DOHH2 (cell line): ENCODE measurements around the gene FGA.

Experiments
- H3F3A ChIP-seq: fragments of 200-600 bp; sonication (generic), shearing (Covaris generic); 2 replicates; pipeline ENCODE4 v1.6.0; 2016; ENCODE audit warnings: antibody characterized with exemption, mild to moderate bottlenecking; ENCODE audit not compliant: control insufficient read depth, insufficient read depth
- H3K27ac ChIP-seq: fragments of 200-600 bp; sonication (generic); 2 replicates; pipeline ENCODE4 v1.5.1; 2014; ENCODE audit warnings: low read depth, mild to moderate bottlenecking, low read length, moderate library complexity
- H3K27me3 ChIP-seq: fragments of 200-600 bp; sonication (generic); 2 replicates; pipeline ENCODE4 v1.6.1; 2014; ENCODE audit warnings: mild to moderate bottlenecking, low read length, mixed read lengths; ENCODE audit not compliant: control insufficient read depth
- H3K36me3 ChIP-seq: fragments of 200-600 bp; sonication (generic); 2 replicates; pipeline ENCODE4 v1.6.1; 2014; ENCODE audit warnings: mild to moderate bottlenecking, low read length, moderate library complexity, mixed read lengths; ENCODE audit not compliant: control insufficient read depth
- H3K4me1 ChIP-seq: fragments of 200-600 bp; sonication (generic); 2 replicates; pipeline ENCODE4 v1.6.1; 2014; ENCODE audit warnings: mild to moderate bottlenecking, low read length, mixed read lengths; ENCODE audit not compliant: control insufficient read depth
- H3K4me2 ChIP-seq: fragments of 200-600 bp; sonication (generic); 2 replicates; pipeline ENCODE4 v1.6.0; 2014; ENCODE audit warnings: mild to moderate bottlenecking, low read length, moderate library complexity
- H3K4me3 ChIP-seq: fragments of 200-600 bp; sonication (generic); 2 replicates; pipeline ENCODE4 v1.5.1; 2014; ENCODE audit warnings: mild to moderate bottlenecking, low read length, mixed read lengths
- H3K79me2 ChIP-seq: fragments of 200-600 bp; sonication (generic); 2 replicates; pipeline ENCODE4 v1.6.1; 2014; ENCODE audit warnings: mild to moderate bottlenecking, low read length, mixed read lengths; ENCODE audit not compliant: control insufficient read depth
- H3K9me2 ChIP-seq: fragments of 200-600 bp; sonication (generic); replicated peaks from 2 replicates; pipeline ENCODE4 v1.6.1; 2014; ENCODE audit warnings: mild to moderate bottlenecking, low read length, mixed read lengths; ENCODE audit not compliant: control insufficient read depth
- H3K9me3 ChIP-seq: fragments of 200-600 bp; sonication (generic); 2 replicates; pipeline ENCODE4 v1.6.1; 2014; ENCODE audit warnings: antibody characterized with exemption, low read length, mixed read lengths; ENCODE audit not compliant: control insufficient read depth, insufficient read depth
- H4K20me1 ChIP-seq: fragments of 200-600 bp; sonication (generic); 2 replicates; pipeline ENCODE4 v1.6.0; 2014; ENCODE audit warnings: low read depth, mild to moderate bottlenecking, antibody characterized with exemption, low read length, moderate library complexity; ENCODE audit not compliant: control insufficient read depth, insufficient read depth
- CTCF ChIP-seq: fragments of 200-600 bp; sonication (generic); IDR thresholded peaks from one replicate; pipeline ENCODE4 v1.5.1; 2014; ENCODE audit warnings: antibody characterized with exemption, mild to moderate bottlenecking, low read depth, low read length; ENCODE audit not compliant: poor library complexity, severe bottlenecking
- EZH2phosphoT487 ChIP-seq: fragments of 200-600 bp; sonication (generic); IDR thresholded peaks from 2 replicates; pipeline ENCODE4 v1.6.1; 2017; ENCODE audit warnings: borderline replicate concordance, mild to moderate bottlenecking, antibody characterized with exemption, low read length, moderate library complexity, mixed read lengths

Gene FGA

GRCh38 chr4:154612472-154613414 lies 22.2 kb upstream of the FGA start, which contains the start of gene FGG:
Gene FGG, minus strand, starts transcription at chr4:154612656. Its CDS starts 47 bp downstream, at chr4:154612609.
- Histone ChIP-seq H4K20me1 (no peaks in the 10 kb centered on the region), H3K9me3 (no peaks in the 10 kb centered on the region), H3K79me2 (no peaks in the 10 kb centered on the region), H3K9me2 (no peaks in the 10 kb centered on the region), H3K27ac (no peak within 1 kb of the TSS), H3F3A (no peaks in the 10 kb centered on the region), H3K4me1 (no peaks in the 10 kb centered on the region), H3K4me3 (no peak within 1 kb of the TSS), H3K27me3 (0 out of 2 replicates have a peak, but pooled peaks cover 3% of the 10 kb centered on the region), H3K36me3 (no peaks in the 10 kb centered on the region), H3K4me2 (no peak within 1 kb of the TSS)
- TF ChIP-seq CTCF = no peak
- no peak for TF ChIP-seq EZH2phosphoT487

DNA sequence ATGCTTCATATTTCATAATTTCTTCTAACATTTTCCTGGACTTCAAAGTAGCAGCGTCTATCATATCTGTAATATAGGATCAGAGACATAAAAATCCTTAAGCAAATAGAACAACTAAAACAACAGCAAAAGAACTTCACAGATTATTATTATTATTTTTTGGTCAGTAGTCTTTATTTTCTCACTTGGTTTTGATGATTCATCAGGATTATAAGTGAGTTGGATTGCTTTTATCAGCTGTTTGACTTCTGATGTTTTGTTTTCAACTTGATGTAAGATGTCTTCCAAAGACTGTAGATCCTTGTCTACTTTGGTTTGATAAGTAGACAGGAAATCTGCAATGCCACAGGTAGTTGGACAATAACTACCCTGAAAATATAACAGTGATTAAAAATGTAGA lies 21.3 kb upstream of the FGA start:
- Histone ChIP-seq H3K4me3 (no peak overlapping the region), H3K27me3 (0 out of 2 replicates have a peak, but pooled peaks cover 3% of the 10 kb centered on the region), H3K9me2 (no peaks in the 10 kb centered on the region), H3K4me1 (no peaks in the 10 kb centered on the region), H3F3A (no peaks in the 10 kb centered on the region), H3K79me2 (no peaks in the 10 kb centered on the region), H3K36me3 (no peaks in the 10 kb centered on the region), H4K20me1 (no peaks in the 10 kb centered on the region), H3K27ac (no peak overlapping the region), H3K4me2 (no peak overlapping the region), H3K9me3 (no peaks in the 10 kb centered on the region)
- no peak for TF ChIP-seq CTCF
- no peak for TF ChIP-seq EZH2phosphoT487

DNA sequence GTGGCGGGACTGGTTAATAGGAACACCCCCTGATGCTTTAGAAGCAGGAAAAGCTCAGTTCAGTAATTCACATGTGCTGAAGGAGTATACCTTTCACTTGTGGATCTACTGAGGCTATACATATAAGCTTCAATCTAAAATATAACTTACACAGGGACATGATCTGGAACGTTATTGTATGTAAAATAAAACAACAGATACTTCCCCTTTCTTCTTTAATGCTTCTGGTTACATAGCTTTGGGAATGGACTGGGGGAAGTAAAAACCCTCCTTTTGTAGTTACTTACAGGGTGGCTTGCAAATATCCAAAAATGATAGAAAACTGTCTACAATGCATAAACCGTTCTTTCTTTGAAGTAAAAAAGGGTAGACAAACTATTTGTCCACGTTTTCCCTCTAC lies 20.0 kb upstream of the FGA start:
- Histone ChIP-seq H3K4me2 (no peak overlapping the region), H3K27ac (no peak overlapping the region)

More for the DNA sequence above, 20.0 kb upstream of the FGA start:
- TF ChIP-seq CTCF = no peak
- TF ChIP-seq EZH2phosphoT487 = no peak
- Histone ChIP-seq H3F3A (no peaks in the 10 kb centered on the region), H3K4me3 (no peak overlapping the region), H3K79me2 (no peaks in the 10 kb centered on the region), H3K9me3 (no peaks in the 10 kb centered on the region), H3K9me2 (no peaks in the 10 kb centered on the region), H3K36me3 (no peaks in the 10 kb centered on the region), H3K4me1 (no peaks in the 10 kb centered on the region), H3K27me3 (0 out of 2 replicates have a peak, but pooled peaks cover 3% of the 10 kb centered on the region), H4K20me1 (no peaks in the 10 kb centered on the region)
